T-cell (primary cell): ENCODE results near the gene TMF1. TPM values are rescaled to one million over a fixed set of nuclear protein-coding genes. Genes with fewer than 3 reads are reported as not detected.
A peak's percentile ranks its signal among the peaks of the same experiment; 100 is the strongest.

Source experiments
- ATAC-seq, 4 experiments: fragments of 200-7000 bp in 3 of 4; fragments of 150-1000 bp in 1 of 4; cut with Tn5 transposase; replicated peaks in 1 of 4; 1 replicate in 3 of 4; 2 replicates in 1 of 4; pipeline ENCODE4 v1.10.0; 2021; ENCODE audit warnings: moderate library complexity in 3 of 4, mild to moderate bottlenecking in 2 of 4, moderate number of reproducible peaks in 1 of 4
- CTCF ChIA-PET, 2 donors: fragments of 300-600 bp; sonication (Branson Sonifier 250); formaldehyde crosslinking; loops; one replicate each; lab custom pipeline; 2022; ENCODE audit warnings: antibody characterized with exemption in 2 of 2; lab: Charles Lee
- POLR2A ChIA-PET, 2 donors: fragments of 300-600 bp; sonication (Branson Sonifier 250); formaldehyde crosslinking; loops; one replicate each; lab custom pipeline; 2022; ENCODE audit warnings: antibody characterized with exemption in 2 of 2; lab: Charles Lee
- DNase-seq, 35 experiments: peaks; one replicate each; pipeline versions ENCODE4 v3.0.0 to v3.0.0-alpha.2; 2013 to 2023
- H3K27ac ChIP-seq: one replicate; pipeline ENCODE4 v1.5.1; 2013; ENCODE audit warnings: low read length
- H3K27me3 ChIP-seq, 2 experiments: replicated peaks in 1 of 2; 1 replicate in 1 of 2; 2 replicates in 1 of 2; pipeline versions ENCODE4 v1.6.1 to v1.7.0; 2013; ENCODE audit warnings: low read length in 1 of 2, mixed read lengths in 1 of 2; ENCODE audit not compliant: control insufficient read depth in 2 of 2, insufficient read depth in 2 of 2; ENCODE audit errors: extremely low read depth in 1 of 2
- H3K36me3 ChIP-seq, 2 donors: 1 replicate in 1 of 2; 2 replicates in 1 of 2; pipeline versions ENCODE4 v1.6.1 to v1.7.0; 2013; ENCODE audit warnings: low read length in 1 of 2; ENCODE audit not compliant: control insufficient read depth in 2 of 2, insufficient read depth in 1 of 2; ENCODE audit errors: extremely low read depth in 1 of 2
- H3K4me1 ChIP-seq, 2 experiments: 1 replicate in 1 of 2; 2 replicates in 1 of 2; pipeline versions ENCODE4 v1.6.1 to v1.7.0; 2013; ENCODE audit warnings: low read length in 2 of 2, mixed read lengths in 1 of 2; ENCODE audit not compliant: insufficient read depth in 2 of 2, control insufficient read depth in 1 of 2; ENCODE audit errors: extremely low read depth in 1 of 2
- H3K4me3 ChIP-seq, 2 donors: 1 replicate in 1 of 2; 2 replicates in 1 of 2; pipeline versions ENCODE4 v1.5.1 to v1.7.0; 2013; ENCODE audit warnings: mild to moderate bottlenecking in 2 of 2, low read length in 1 of 2, moderate library complexity in 1 of 2; ENCODE audit not compliant: control insufficient read depth in 1 of 2; ENCODE audit errors: extremely low read depth in 1 of 2
- H3K9me3 ChIP-seq: 2 replicates; pipeline ENCODE4 v1.7.0; 2013
- H3K27ac Mint-ChIP-seq, 2 donors: one replicate each; pipeline ENCODE4 v1.8.0; 2020 to 2021; ENCODE audit warnings: mild to moderate bottlenecking in 2 of 2, mixed read lengths in 2 of 2
- H3K27me3 Mint-ChIP-seq, 2 donors: one replicate each; pipeline ENCODE4 v1.8.0; 2021 to 2022; ENCODE audit warnings: mixed read lengths in 2 of 2
- H3K36me3 Mint-ChIP-seq: one replicate; pipeline ENCODE4 v1.8.0; 2021; ENCODE audit warnings: mixed read lengths
- H3K4me1 Mint-ChIP-seq, 3 donors: one replicate each; pipeline ENCODE4 v1.8.0; 2020 to 2022; ENCODE audit warnings: mixed read lengths in 3 of 3, mild to moderate bottlenecking in 1 of 3
- H3K4me3 Mint-ChIP-seq, 3 donors: one replicate each; pipeline ENCODE4 v1.8.0; 2020 to 2022; ENCODE audit warnings: mild to moderate bottlenecking in 3 of 3, mixed read lengths in 3 of 3, moderate library complexity in 3 of 3
- H3K9me3 Mint-ChIP-seq, 3 donors: one replicate each; pipeline ENCODE4 v1.8.0; 2020 to 2022; ENCODE audit warnings: mixed read lengths in 3 of 3
- WGBS: methylation state at CpG from one replicate; pipeline ENCODE4 v1.1.5; 2013; ENCODE audit warnings: missing lambda C conversion rate; ENCODE audit not compliant: insufficient coverage; 5-methylcytosine and 5-hydroxymethylcytosine counted together
- total RNA-seq, 35 experiments: library from RNA in 6 of 35; stranded (reverse) in 6 of 35; fragments of 120-200 nt in 1 of 35; gene quantifications; one replicate each; pipeline versions ENCODE4 v1.2.1 to v1.2.4 and lab custom pipeline; 2013 to 2026

The TMF1 gene
- total RNA-seq, 5 donors from 2014 or later (not counting 1 experiment from before 2014, with no cell fraction given), result 39.9 to 80.4 (median 46.1) TPM

- H3K27me3 ChIP-seq, result no peaks in the 10 kb centered on the region
- Mint-ChIP-seq H3K4me3 (no peak overlapping the region), H3K36me3 (peaks cover 61% of the 10 kb centered on the region), H3K4me1 (peaks cover 4 to 9% (median 6%) of the 10 kb centered on the region in 3 donors), H3K27me3 (no peaks in the 10 kb centered on the region), H3K9me3 (no peaks in the 10 kb centered on the region), H3K27ac (no peak overlapping the region)
- no peak overlapping the region for H3K27ac ChIP-seq
- H3K9me3 ChIP-seq, result no peaks in the 10 kb centered on the region
- H3K4me3 ChIP-seq, result no peak overlapping the region
- no CpG with 5 or more reads among the region's 2 CpGs for WGBS
- ATAC-seq, result no peak
- no peaks in the 10 kb centered on the region for H3K4me1 ChIP-seq
- no peak for DNase-seq
- H3K36me3 ChIP-seq, result peaks cover 6 to 70% of the 10 kb centered on the region in 2 donors
- CTCF ChIA-PET, result interaction anchor here (0.5 to 1.2 kb wide), 5 partner anchors 12 to 1239 kb away, joined by 3 to 7 read pairs (median 4); no protein-coding TSS in a partner anchor
- POLR2A ChIA-PET, result interaction anchor here (0.6 to 1.9 kb wide), 7 partner anchors 13 to 60 kb away, joined by 3 to 11 read pairs (median 4); no protein-coding TSS in a partner anchor
Measured at GRCh38 chr3:69032142-69032541, 20.0 kb downstream of the TMF1 start.

- Histone ChIP-seq H3K9me3 (no peaks in the 10 kb centered on the region), H3K4me3 (no peak overlapping the region), H3K27ac (no peak overlapping the region), H3K36me3 (peaks cover 4 to 69% of the 10 kb centered on the region in 2 donors), H3K4me1 (no peaks in the 10 kb centered on the region), H3K27me3 (no peaks in the 10 kb centered on the region)
- ChIA-PET CTCF (interaction anchor here (0.5 to 1.2 kb wide), 5 partner anchors 12 to 1239 kb away, joined by 3 to 7 read pairs (median 3); no protein-coding TSS in a partner anchor), POLR2A (interaction anchor here (0.6 to 1.9 kb wide), 6 partner anchors 13 to 60 kb away, joined by 3 to 11 read pairs (median 4); no protein-coding TSS in a partner anchor)
- WGBS, result no CpG with 5 or more reads among the region's 1 CpG
- Mint-ChIP-seq H3K27me3 (no peaks in the 10 kb centered on the region), H3K27ac (no peak overlapping the region), H3K36me3 (peaks cover 60% of the 10 kb centered on the region), H3K4me3 (no peak overlapping the region), H3K4me1 (peaks cover 4 to 7% (median 5%) of the 10 kb centered on the region in 3 donors), H3K9me3 (no peaks in the 10 kb centered on the region)
- no peak for DNase-seq
- no peak for ATAC-seq
Measured at GRCh38 chr3:69031635-69032034, 20.5 kb downstream of the TMF1 start.

- no CpG with 5 or more reads among the region's 4 CpGs for WGBS
- peaks cover 19% of the 10 kb centered on the region for H3K36me3 Mint-ChIP-seq
Measured at GRCh38 chr3:69020857-69021256, 31.3 kb downstream of the TMF1 start.

GRCh38 chr3:69020424-69020823 is 31.7 kb downstream of the TMF1 start:
- Mint-ChIP-seq H3K4me3 (no peak overlapping the region), H3K36me3 (peaks cover 15% of the 10 kb centered on the region), H3K9me3 (no peaks in the 10 kb centered on the region), H3K4me1 (peaks cover 0 to 3% (median 1%) of the 10 kb centered on the region in 3 donors), H3K27ac (no peak overlapping the region), H3K27me3 (no peaks in the 10 kb centered on the region)
- ATAC-seq (no peak), DNase-seq (peak in 1 of 35 experiments; percentile 13)
- POLR2A ChIA-PET, result interaction anchor here in 1 of 2 donors (1.2 to 1.3 kb wide), 2 partner anchors 18 to 32 kb away, joined by 3 read pairs; partner anchors contain the start of gene TMF1
- CTCF ChIA-PET, result interaction anchor here in 1 of 2 donors (0.6 kb wide), 2 partner anchors 11 to 48 kb away, joined by 3 to 4 read pairs; no protein-coding TSS in a partner anchor
- no CpG with 5 or more reads among the region's 2 CpGs for WGBS
- Histone ChIP-seq H3K27ac (no peak overlapping the region), H3K4me3 (no peak overlapping the region), H3K4me1 (no peaks in the 10 kb centered on the region), H3K36me3 (peaks cover 0 to 19% of the 10 kb centered on the region in 2 donors), H3K27me3 (no peaks in the 10 kb centered on the region), H3K9me3 (no peaks in the 10 kb centered on the region)

More at GRCh38 chr3:69020857-69021256, 31.3 kb downstream of the TMF1 start:
- ATAC-seq (no peak), DNase-seq (no peak)
- Mint-ChIP-seq H3K4me3 (no peak overlapping the region), H3K27ac (no peak overlapping the region), H3K27me3 (no peaks in the 10 kb centered on the region), H3K9me3 (no peaks in the 10 kb centered on the region), H3K4me1 (peaks cover 0 to 3% (median 0%) of the 10 kb centered on the region in 3 donors)
- H3K4me1 ChIP-seq, result no peaks in the 10 kb centered on the region
- H3K27ac ChIP-seq, result no peak overlapping the region
- no peaks in the 10 kb centered on the region for H3K9me3 ChIP-seq
- ChIA-PET POLR2A (interaction anchor here in 1 of 2 donors (1.2 to 1.3 kb wide), 2 partner anchors 18 to 31 kb away, joined by 3 read pairs; partner anchors contain the start of gene TMF1), CTCF (no interaction called here)
- peaks cover 0 to 23% of the 10 kb centered on the region in 2 donors for H3K36me3 ChIP-seq
- H3K27me3 ChIP-seq, result no peaks in the 10 kb centered on the region
- no peak overlapping the region for H3K4me3 ChIP-seq

GRCh38 chr3:69016901-69017300 is 35.2 kb downstream of the TMF1 start:
- Mint-ChIP-seq H3K27ac (no peak overlapping the region), H3K36me3 (peaks cover 2% of the 10 kb centered on the region), H3K27me3 (no peaks in the 10 kb centered on the region), H3K9me3 (no peaks in the 10 kb centered on the region), H3K4me3 (no peak overlapping the region), H3K4me1 (peaks cover 20 to 27% (median 24%) of the 10 kb centered on the region in 3 donors)
- Histone ChIP-seq H3K9me3 (no peaks in the 10 kb centered on the region), H3K27me3 (no peaks in the 10 kb centered on the region), H3K4me3 (no peak overlapping the region), H3K36me3 (no peaks in the 10 kb centered on the region), H3K4me1 (peaks cover 3 to 19% of the 10 kb centered on the region in 2 experiments), H3K27ac (no peak overlapping the region)
- WGBS, result no CpG with 5 or more reads among the region's 2 CpGs
- ChIA-PET POLR2A (no interaction called here), CTCF (no interaction called here)
- no peak for ATAC-seq
- no peak for DNase-seq

- WGBS, result no CpG with 5 or more reads among the region's 4 CpGs
- DNase-seq, result no peak
- no peak overlapping the region for H3K4me3 Mint-ChIP-seq
- H3K27ac ChIP-seq, result no peak overlapping the region
- ChIA-PET POLR2A (no interaction called here), CTCF (interaction anchor here in 1 of 2 donors (0.7 kb wide), 1 partner anchor 28 kb away, joined by 3 read pairs; no protein-coding TSS in a partner anchor)
- H3K9me3 Mint-ChIP-seq, result no peaks in the 10 kb centered on the region
- peaks cover 2% of the 10 kb centered on the region for H3K36me3 Mint-ChIP-seq
- H3K4me1 Mint-ChIP-seq, result peaks cover 26 to 30% (median 29%) of the 10 kb centered on the region in 3 donors
- H3K27me3 Mint-ChIP-seq, result no peaks in the 10 kb centered on the region
- H3K27ac Mint-ChIP-seq, result no peak overlapping the region
- H3K36me3 ChIP-seq, result no peaks in the 10 kb centered on the region
- no peaks in the 10 kb centered on the region for H3K27me3 ChIP-seq
- no peaks in the 10 kb centered on the region for H3K9me3 ChIP-seq
- H3K4me1 ChIP-seq, result peaks cover 3 to 23% of the 10 kb centered on the region in 2 experiments
- ATAC-seq, result no peak
- no peak overlapping the region for H3K4me3 ChIP-seq
Measured at GRCh38 chr3:69016102-69016501, 36.0 kb downstream of the TMF1 start.
